PC-3 (cell line): ENCODE measurements around the gene GNAI2. TPM values are rescaled to one million over a fixed set of nuclear protein-coding genes. Genes with fewer than 3 reads are reported as not detected.

Experiments
- ATAC-seq: fragments of 200-7000 bp; cut with Tn5 transposase; 2 replicates; pipeline ENCODE4 v1.9.1; 2020; ENCODE audit warnings: mild to moderate bottlenecking, moderate library complexity
- BruUV-seq: library from RNA; stranded (reverse); fragments of 400-500 nt; replicated peaks from 2 replicates; lab custom pipeline; 2021; lab: Mats Ljungman, UMichigan
- CTCF ChIA-PET: fragments of 300-600 bp; sonication (Branson Sonifier 250); formaldehyde crosslinking; loops from one replicate; lab custom pipeline; 2022; ENCODE audit warnings: antibody characterized with exemption; lab: Charles Lee
- POLR2A ChIA-PET: fragments of 300-600 bp; sonication (Branson Sonifier 250); formaldehyde crosslinking; loops from one replicate; lab custom pipeline; 2022; ENCODE audit warnings: antibody characterized with exemption; ENCODE audit not compliant: unreplicated experiment; lab: Charles Lee
- DNase-seq: peaks from one replicate; pipeline ENCODE4 v3.0.0-alpha.2; 2015
- H2AFZ ChIP-seq: fragments of 300-600 bp; sonication (generic); 2 replicates; pipeline ENCODE4 v1.6.0; 2016; ENCODE audit warnings: antibody characterized with exemption, low read length
- H3F3A ChIP-seq: fragments of 300-600 bp; sonication (generic); one replicate; pipeline ENCODE4 v1.6.0; 2017; ENCODE audit warnings: antibody characterized with exemption, low read length, control low read depth, mild to moderate bottlenecking; ENCODE audit not compliant: unreplicated experiment
- H3K27ac ChIP-seq: fragments of 300-600 bp; sonication (generic); 2 replicates; pipeline ENCODE4 v1.5.1; 2016; ENCODE audit warnings: mild to moderate bottlenecking, low read length
- H3K27me3 ChIP-seq: fragments of 300-600 bp; sonication (generic); 2 replicates; pipeline ENCODE4 v1.6.1; 2016; ENCODE audit warnings: low read length, mixed read lengths
- H3K36me3 ChIP-seq: fragments of 300-600 bp; sonication (generic); 2 replicates; pipeline ENCODE4 v1.6.1; 2016; ENCODE audit warnings: low read depth, mixed run types, low read length, mixed read lengths
- H3K4me1 ChIP-seq: fragments of 300-600 bp; sonication (generic); 2 replicates; pipeline ENCODE4 v1.5.1; 2016; ENCODE audit warnings: low read length; ENCODE audit not compliant: insufficient read depth
- H3K4me2 ChIP-seq: fragments of 300-600 bp; sonication (generic); 2 replicates; pipeline ENCODE4 v1.6.0; 2016; ENCODE audit warnings: low read length
- H3K4me3 ChIP-seq: fragments of 300-600 bp; sonication (generic); 2 replicates; pipeline ENCODE4 v1.5.1; 2016; ENCODE audit warnings: mild to moderate bottlenecking, low read length, mixed read lengths
- H3K79me2 ChIP-seq: fragments of 300-600 bp; sonication (generic); 2 replicates; pipeline ENCODE4 v1.6.1; 2017; ENCODE audit warnings: low read length, mixed read lengths
- H3K9ac ChIP-seq: fragments of 300-600 bp; sonication (generic); 2 replicates; pipeline ENCODE4 v1.6.0; 2016; ENCODE audit warnings: mild to moderate bottlenecking, low read length
- H3K9me2 ChIP-seq: fragments of 300-600 bp; sonication (generic); replicated peaks from 2 replicates; pipeline ENCODE4 v1.6.1; 2016; ENCODE audit warnings: mixed run types, low read length, mixed read lengths
- H3K9me3 ChIP-seq: fragments of 300-600 bp; sonication (generic); 2 replicates; pipeline ENCODE4 v1.6.1; 2016; ENCODE audit warnings: low read length, mixed read lengths
- H4K20me1 ChIP-seq: fragments of 300-600 bp; sonication (generic); 2 replicates; pipeline ENCODE4 v1.6.1; 2016; ENCODE audit warnings: low read length, mixed read lengths
- CTCF ChIP-seq: fragments of 300-600 bp; sonication (generic); conservative IDR thresholded peaks from 2 replicates; pipeline ENCODE4 v1.5.1; 2017; ENCODE audit warnings: antibody characterized with exemption, low read depth, mild to moderate bottlenecking, low read length
- EZH2 ChIP-seq: fragments of 300-600 bp; sonication (generic); IDR thresholded peaks from one replicate; pipeline ENCODE4 v1.6.1; 2017; ENCODE audit warnings: antibody characterized with exemption, mild to moderate bottlenecking, low read length; ENCODE audit not compliant: unreplicated experiment
- EZH2phosphoT487 ChIP-seq: fragments of 300-600 bp; sonication (generic); IDR thresholded peaks from 2 replicates; pipeline ENCODE4 v1.6.1; 2018; ENCODE audit warnings: mild to moderate bottlenecking, antibody characterized with exemption, low read length, borderline replicate concordance
- intact Hi-C: fragments of 100-400 bp; cut with micrococcal nuclease; formaldehyde crosslinking; loops from 2 replicates; pipeline ENCODE4 v1.9.0; 2023
- total RNA-seq: library from RNA; depleted of rRNA; stranded (reverse); fragments of >200 nt; gene quantifications from 2 replicates; pipeline ENCODE4 v1.2.3, GENCODE V29; 2014

Gene GNAI2
- total RNA-seq, 1 experiment from 2014 or later: 221 TPM

GRCh38 chr3:50258029-50258680 lies 22.2 kb downstream of the GNAI2 start:
- Histone ChIP-seq H3K9me3 (no peaks in the 10 kb centered on the region), H3K36me3 (peaks cover 15% of the 10 kb centered on the region), H3K4me1 (peaks cover 8% of the 10 kb centered on the region; the same call in 1 of the 2 replicates), H2AFZ (no peak overlapping the region), H3F3A (no peaks in the 10 kb centered on the region), H4K20me1 (no peaks in the 10 kb centered on the region), H3K4me3 (no peak overlapping the region), H3K79me2 (peaks cover 2% of the 10 kb centered on the region; the same call in 1 of the 2 replicates), H3K4me2 (no peak overlapping the region), H3K9ac (no peak overlapping the region), H3K27me3 (no peaks in the 10 kb centered on the region), H3K9me2 (no peaks in the 10 kb centered on the region), H3K27ac (no peak overlapping the region)
- ChIA-PET POLR2A (interaction anchor here (0.6 kb wide), 1 partner anchor 163 kb away, joined by 10 read pairs; no protein-coding TSS in a partner anchor), CTCF (interaction anchor here (1.3 kb wide), 1 partner anchor 32 kb away, joined by 8 read pairs; no protein-coding TSS in a partner anchor)
- BruUV-seq: no TSS peak
- DNase-seq (no peak), ATAC-seq (no peak)
- no peak for TF ChIP-seq EZH2phosphoT487
- TF ChIP-seq CTCF: no peak
- intact Hi-C loops: no loop called here

GRCh38 chr3:50258979-50259378 lies 23.0 kb downstream of the GNAI2 start:
- DNase-seq (no peak), ATAC-seq (no peak)
- no peak overlapping the region for H3K4me3 ChIP-seq
- CTCF ChIA-PET: interaction anchor here (1.1 to 1.3 kb wide), 2 partner anchors 33 to 67 kb away, joined by 3 to 8 read pairs; no protein-coding TSS in a partner anchor
- H4K20me1 ChIP-seq: no peaks in the 10 kb centered on the region
- POLR2A ChIA-PET: interaction anchor here (0.6 kb wide), 1 partner anchor 163 kb away, joined by 10 read pairs; no protein-coding TSS in a partner anchor
- H3K27me3 ChIP-seq: no peaks in the 10 kb centered on the region
- no peaks in the 10 kb centered on the region for H3F3A ChIP-seq
- no TSS peak for BruUV-seq
- H3K9me2 ChIP-seq: no peaks in the 10 kb centered on the region
- H3K4me1 ChIP-seq: peaks cover 8% of the 10 kb centered on the region; the same call in 1 of the 2 replicates
- TF ChIP-seq EZH2phosphoT487: no peak
- no peak for TF ChIP-seq CTCF
- no peak for TF ChIP-seq EZH2
- intact Hi-C loops: no loop called here
- H3K79me2 ChIP-seq: no peaks in the 10 kb centered on the region
- no peaks in the 10 kb centered on the region for H3K9me3 ChIP-seq
- H3K36me3 ChIP-seq: peaks cover 15% of the 10 kb centered on the region
- H2AFZ ChIP-seq: no peak overlapping the region
- H3K4me2 ChIP-seq: no peak overlapping the region
- H3K9ac ChIP-seq: no peak overlapping the region
- no peak overlapping the region for H3K27ac ChIP-seq
